Keratinocyte (primary cell): Measurements from ENCODE around the gene UBE2N. TPM values are rescaled to one million over a fixed set of nuclear protein-coding genes. Genes with fewer than 3 reads are reported as not detected.

Experiments
- DNase-seq: peaks from one replicate; pipeline ENCODE4 v3.0.0-alpha.2; 2011; ENCODE audit warnings: low read depth, missing footprints, low spot score
- FAIRE-seq: peaks from 2 replicates; lab custom pipeline; 2011; peaks lifted over from hg19 to GRCh38; lab: Jason Lieb, UNC
- H2AFZ ChIP-seq: 2 replicates; pipeline ENCODE4 v1.6.0; 2012; ENCODE audit warnings: low read length, control low read depth, inconsistent platforms; ENCODE audit not compliant: control insufficient read depth
- H3K27ac ChIP-seq: 2 replicates; pipeline ENCODE4 v1.5.1; 2011; ENCODE audit warnings: low read length; ENCODE audit not compliant: control insufficient read depth, insufficient read depth
- H3K27me3 ChIP-seq: 3 replicates; pipeline ENCODE4 v1.6.0; 2011; ENCODE audit warnings: low read length; ENCODE audit not compliant: control insufficient read depth, insufficient read depth; ENCODE audit errors: extremely low read depth
- H3K36me3 ChIP-seq, 2 experiments: 2 replicates in 1 of 2; 3 replicates in 1 of 2; pipeline ENCODE4 v1.5.1; 2011; ENCODE audit warnings: low read length in 2 of 2, mild to moderate bottlenecking in 1 of 2; ENCODE audit not compliant: control insufficient read depth in 2 of 2, insufficient read depth in 2 of 2; ENCODE audit errors: extremely low read depth in 1 of 2
- H3K4me1 ChIP-seq: 3 replicates; pipeline ENCODE4 v1.5.1; 2011; ENCODE audit warnings: low read length; ENCODE audit not compliant: control insufficient read depth, insufficient read depth; ENCODE audit errors: extremely low read depth
- H3K4me2 ChIP-seq: 3 replicates; pipeline ENCODE4 v1.6.0; 2011; ENCODE audit warnings: low read depth, low read length; ENCODE audit not compliant: control insufficient read depth, insufficient read depth; ENCODE audit errors: extremely low read depth
- H3K4me3 ChIP-seq, 3 experiments: fragments of 200-600 bp in 1 of 3; sonication (generic) in 1 of 3; 2 replicates in 2 of 3; 3 replicates in 1 of 3; pipeline ENCODE4 v1.5.1; 2011 to 2016; ENCODE audit warnings: low read length in 3 of 3, mild to moderate bottlenecking in 3 of 3, control low read depth in 2 of 3, inconsistent platforms in 1 of 3, low read depth in 1 of 3, mixed read lengths in 1 of 3, mixed run types in 1 of 3, moderate library complexity in 1 of 3; ENCODE audit not compliant: control insufficient read depth in 2 of 3, insufficient read depth in 2 of 3; ENCODE audit errors: extremely low read depth in 1 of 3
- H3K79me2 ChIP-seq: 2 replicates; pipeline ENCODE4 v1.6.0; 2012; ENCODE audit warnings: low read length; ENCODE audit not compliant: control insufficient read depth, insufficient read depth
- H3K9ac ChIP-seq: 3 replicates; pipeline ENCODE4 v1.6.0; 2011; ENCODE audit warnings: low read length; ENCODE audit not compliant: control insufficient read depth, insufficient read depth; ENCODE audit errors: extremely low read depth
- H3K9me1 ChIP-seq: 3 replicates; pipeline ENCODE4 v1.6.0; 2011; ENCODE audit warnings: low read length; ENCODE audit not compliant: control insufficient read depth, insufficient read depth; ENCODE audit errors: extremely low read depth
- H3K9me3 ChIP-seq: 2 replicates; pipeline ENCODE4 v1.5.1; 2012; ENCODE audit warnings: low read depth, low read length; ENCODE audit not compliant: control insufficient read depth
- H4K20me1 ChIP-seq: 3 replicates; pipeline ENCODE4 v1.6.0; 2011; ENCODE audit warnings: low read length; ENCODE audit not compliant: control insufficient read depth, insufficient read depth; ENCODE audit errors: extremely low read depth
- CTCF ChIP-seq, 3 experiments: IDR thresholded peaks in 1 of 3; conservative IDR thresholded peaks in 1 of 3; optimal IDR thresholded peaks in 1 of 3; 2 replicates in 2 of 3; 3 replicates in 1 of 3; pipeline versions ENCODE3 to v1.5.1; 2011; ENCODE audit warnings: low read length in 3 of 3, mild to moderate bottlenecking in 3 of 3, moderate library complexity in 2 of 3, control low read depth in 1 of 3, inconsistent platforms in 1 of 3; ENCODE audit not compliant: insufficient read depth in 2 of 3; ENCODE audit errors: extremely low read depth in 1 of 3
- EZH2 ChIP-seq: IDR thresholded peaks from one replicate; pipeline ENCODE4 v1.6.1; 2012; ENCODE audit warnings: inconsistent platforms, mild to moderate bottlenecking, low read length, moderate library complexity
- dilution Hi-C: fragments of 300-500 bp; cut with MboI; formaldehyde crosslinking; loops from one replicate; pipeline ENCODE4 v1.7.0; 2020; ENCODE audit warnings: low sequenced_read_pairs; ENCODE audit not compliant: extremely low pct_ligation_motif_present
- polyA plus RNA-seq, 5 experiments: library from polyadenylated mRNA; depleted of rRNA in 3 of 5; stranded (reverse) in 3 of 5; stranded (forward) in 1 of 5; unstranded in 1 of 5; fragments of >200 nt; gene quantifications; 1 replicate in 1 of 5; 2 replicates in 3 of 5; 3 replicates in 1 of 5; pipeline versions ENCODE4 v1.2.1 to v1.2.3, GENCODE V29; 2011 to 2012; ENCODE audit warnings: missing spikeins in 2 of 5, low read depth in 1 of 5, low replicate concordance in 1 of 5

The UBE2N gene
- polyA plus RNA-seq, 1 donor (not counting 4 experiments of a cell fraction or from before 2014, with no cell fraction given), result 218 TPM

- dilution Hi-C loops, result no loop called here
- DNase-seq (no peak), FAIRE-seq (no peak)
Measured at GRCh38 chr12:93365616-93366405, 75.9 kb downstream of the UBE2N start.

GRCh38 chr12:93363841-93364297, 77.9 kb downstream of the UBE2N start:
- H3K27ac ChIP-seq, result no peak overlapping the region
- no peak overlapping the region for H3K4me3 ChIP-seq
- H3K79me2 ChIP-seq, result no peaks in the 10 kb centered on the region
- no peak overlapping the region for H2AFZ ChIP-seq
- no peak for TF ChIP-seq CTCF (optimal IDR thresholded peaks at IDR 0.05 in 1 of 3, IDR thresholded peaks at IDR 0.05 in 1 of 3, conservative IDR thresholded peaks at IDR 0.05 in 1 of 3; ENCODE audit: extremely low read depth in 1 of 3, insufficient read depth in 2 of 3, low read length in 3 of 3)
- no peak for FAIRE-seq
- H3K27me3 ChIP-seq, result no peaks in the 10 kb centered on the region
- DNase-seq, result no peak
- H3K4me1 ChIP-seq, result no peaks in the 10 kb centered on the region
- dilution Hi-C loops, result no loop called here
- H3K9me3 ChIP-seq, result no peaks in the 10 kb centered on the region
- H3K9ac ChIP-seq, result no peak overlapping the region
- no peaks in the 10 kb centered on the region for H3K36me3 ChIP-seq
- no peaks in the 10 kb centered on the region for H4K20me1 ChIP-seq
- no peaks in the 10 kb centered on the region for H3K9me1 ChIP-seq
- H3K4me2 ChIP-seq, result no peak overlapping the region

More at GRCh38 chr12:93365616-93366405, 75.9 kb downstream of the UBE2N start:
- Histone ChIP-seq H2AFZ (no peak overlapping the region), H3K4me3 (no peak overlapping the region), H3K4me2 (no peak overlapping the region), H3K27ac (no peak overlapping the region), H3K9ac (no peak overlapping the region), H3K9me1 (no peaks in the 10 kb centered on the region), H3K4me1 (no peaks in the 10 kb centered on the region), H3K27me3 (no peaks in the 10 kb centered on the region), H4K20me1 (no peaks in the 10 kb centered on the region), H3K9me3 (no peaks in the 10 kb centered on the region), H3K79me2 (no peaks in the 10 kb centered on the region), H3K36me3 (no peaks in the 10 kb centered on the region)
- no peak for TF ChIP-seq CTCF (optimal IDR thresholded peaks at IDR 0.05 in 1 of 3, IDR thresholded peaks at IDR 0.05 in 1 of 3, conservative IDR thresholded peaks at IDR 0.05 in 1 of 3; ENCODE audit: extremely low read depth in 1 of 3, insufficient read depth in 2 of 3, low read length in 3 of 3)
- TF ChIP-seq EZH2, result no peak
